SH-SY5Y (cell line): ENCODE measurements around the gene AKIRIN2.

ENCODE experiments used
- GATA2 ChIP-seq: IDR thresholded peaks from 2 replicates; pipeline ENCODE4 v1.6.1; 2011; ENCODE audit warnings: mild to moderate bottlenecking, low read depth, low read length
- GATA3 ChIP-seq: IDR thresholded peaks from 2 replicates; pipeline ENCODE4 v1.6.1; 2011; ENCODE audit warnings: low read depth, mild to moderate bottlenecking, low read length, moderate library complexity

DNA sequence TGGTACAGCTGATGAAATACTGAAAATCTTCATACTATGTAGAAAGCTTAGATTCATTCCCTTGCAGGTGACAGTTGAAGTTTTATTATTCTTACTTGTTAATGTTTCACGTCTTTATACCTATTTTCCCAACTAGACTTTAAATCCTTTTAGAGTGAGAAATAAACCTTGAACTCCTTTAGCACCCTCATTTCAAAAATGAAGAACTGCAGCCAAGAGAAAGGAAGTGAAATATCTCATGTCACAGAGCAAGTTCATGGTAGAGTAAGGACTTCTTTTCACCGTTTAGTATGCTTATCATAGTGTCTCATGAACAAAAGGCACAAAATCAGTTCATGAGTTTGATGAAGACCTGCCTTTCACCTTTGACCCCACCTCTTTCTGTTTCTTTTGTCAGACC lies 73.6 kb downstream of the AKIRIN2 start:
- TF ChIP-seq GATA2 (no peak), GATA3 (no peak)
